ENCODE results near the gene GRIK4.

DNA sequence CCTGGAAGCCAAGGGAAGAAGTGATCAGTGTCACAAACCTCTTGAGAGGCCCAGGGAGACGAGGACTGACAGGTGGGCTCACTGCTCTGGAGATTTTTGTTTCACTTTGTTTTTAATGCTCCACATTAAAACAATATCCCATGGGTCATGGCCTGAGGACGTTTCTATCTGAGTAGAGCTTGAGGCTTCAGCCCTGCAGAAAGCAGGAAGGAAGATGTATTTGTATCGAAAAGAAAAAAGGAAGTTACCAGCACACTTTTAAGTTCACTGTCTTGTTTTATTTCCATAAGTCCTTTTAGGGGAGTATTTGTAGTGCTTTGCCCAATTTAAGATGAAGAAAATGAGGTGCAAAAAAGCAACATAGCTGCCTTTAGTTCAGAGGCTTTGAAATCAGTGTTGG lies 191.1 kb downstream of the GRIK4 start:
- TF ChIP-seq CTCF (IDR thresholded peaks at IDR 0.05) (no peak), POLR2A (IDR thresholded peaks at IDR 0.05) (no peak)
